ENCODE data around the gene MR1.
A peak's percentile ranks its signal among the peaks of the same experiment; 100 is the strongest.
"Not testable (repeated sequence)": the region's sequence is repeated elsewhere in the genome, so short reads cannot be mapped to it uniquely, and the experiment has no call there.

Gene MR1

DNA sequence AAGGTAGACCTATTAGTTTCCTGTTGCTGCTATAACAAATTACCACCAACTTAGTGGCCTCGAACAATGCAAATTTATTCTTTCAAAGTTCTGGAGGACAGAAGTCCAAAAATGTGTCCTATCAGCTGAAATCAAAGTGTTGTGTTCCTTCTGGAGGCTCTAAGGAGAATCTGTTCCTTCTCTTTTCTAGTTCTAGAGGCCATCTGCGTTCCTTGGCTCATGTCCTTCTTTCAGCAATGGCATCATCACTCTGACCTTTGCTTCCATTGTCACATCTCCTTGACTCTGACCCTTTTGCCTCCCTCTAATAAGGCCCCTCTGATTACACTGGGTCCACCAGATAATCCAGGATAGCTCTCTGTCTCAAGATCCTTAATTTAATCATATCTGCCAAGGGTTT lies 1.2 kb upstream of the MR1 start:
- DNase-seq: no peak

GRCh38 chr1:181033128-181033798 lies 520 bp upstream of the MR1 start:
- no peak for DNase-seq

GRCh38 chr1:181035210-181035609 lies 1.4 kb downstream of the MR1 start:
- not testable (repeated sequence) for DNase-seq

DNA sequence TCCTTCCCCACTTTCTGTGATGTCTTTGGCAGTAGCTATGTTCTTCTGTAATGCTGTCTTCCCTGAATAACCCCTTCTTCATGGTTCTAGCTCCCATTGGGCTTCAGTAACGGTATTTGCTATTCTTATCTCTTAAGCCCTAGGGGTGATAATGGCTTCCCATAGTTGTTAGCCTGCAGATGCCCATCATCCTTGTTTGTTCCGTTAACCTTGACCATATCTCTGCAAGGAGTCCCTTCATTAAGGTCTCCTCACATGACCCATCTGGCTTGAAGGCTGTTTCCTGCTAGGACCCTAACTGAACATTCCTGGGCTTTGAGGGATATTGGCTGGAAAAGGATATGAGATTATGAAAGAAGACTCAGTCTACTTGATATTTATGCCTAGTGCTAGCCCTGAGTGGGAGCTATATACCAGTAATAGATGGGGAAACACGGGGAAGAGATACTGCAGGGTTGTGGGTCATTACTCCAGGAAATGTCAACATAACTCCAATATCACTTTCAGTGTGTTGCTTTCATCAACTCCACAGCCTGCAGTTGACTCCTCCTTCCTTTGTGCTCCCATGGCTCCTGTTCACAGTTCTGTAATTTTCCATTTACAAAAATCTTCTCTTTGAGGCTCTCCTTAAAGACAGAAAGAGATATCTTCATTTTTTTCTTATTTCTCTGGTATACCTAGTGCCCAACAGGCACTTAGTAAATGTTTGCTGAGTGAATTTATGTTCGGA lies 2.5 kb downstream of the MR1 start:
- DNase-seq: no peak

DNA sequence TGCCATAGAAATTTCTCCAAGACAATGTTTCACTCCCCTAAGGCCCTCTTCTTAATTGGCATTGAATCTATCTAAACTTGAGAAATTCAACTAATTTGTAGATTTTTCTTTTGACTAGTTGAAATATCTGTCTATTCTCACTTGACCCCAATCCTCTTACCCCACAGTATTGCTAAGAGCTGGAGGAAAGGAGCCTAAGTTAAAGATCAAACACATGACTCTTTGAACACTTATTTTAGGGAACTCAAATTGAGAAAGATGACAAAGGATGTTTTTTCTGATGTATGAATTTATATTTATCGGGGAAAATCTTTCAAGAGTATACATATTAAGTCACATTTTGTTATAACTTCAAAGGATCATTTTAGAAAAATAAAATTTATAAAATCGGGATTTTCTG lies 3.6 kb downstream of the MR1 start:
- no peak for DNase-seq

GRCh38 chr1:181038399-181038873 lies 4.7 kb downstream of the MR1 start:
- DNase-seq: peak; percentile 54

GRCh38 chr1:181040284-181040865 lies 6.6 kb downstream of the MR1 start:
- no peak for DNase-seq

GRCh38 chr1:181043025-181043888 lies 9.5 kb downstream of the MR1 start:
- DNase-seq: peak; percentile 21

DNA sequence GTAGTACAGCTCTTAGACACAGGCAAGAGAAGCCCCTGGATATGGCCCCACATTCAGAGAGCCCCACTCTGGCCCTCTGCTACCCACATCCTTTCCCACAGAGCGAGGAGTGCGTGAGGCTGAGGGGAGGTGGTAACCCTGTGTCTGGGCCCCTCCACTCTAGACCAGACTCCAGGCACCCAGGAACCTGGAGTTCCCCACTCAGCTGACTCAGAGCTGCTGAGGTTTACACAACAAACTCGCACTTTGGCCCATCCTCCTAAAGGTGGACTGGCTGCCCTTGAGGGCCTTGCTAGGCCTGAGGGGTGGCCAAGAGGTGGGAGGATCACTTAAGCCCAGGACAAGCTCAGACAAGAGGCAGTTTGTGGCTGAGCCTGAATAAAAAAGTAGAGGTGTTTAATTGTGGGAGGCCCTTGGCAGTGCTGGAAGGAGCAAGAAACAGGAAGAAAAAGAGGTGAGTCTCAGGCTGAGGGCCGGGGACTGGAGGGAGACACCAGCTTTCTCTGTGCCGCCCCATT lies 10.7 kb downstream of the MR1 start:
- no peak for DNase-seq

DNA sequence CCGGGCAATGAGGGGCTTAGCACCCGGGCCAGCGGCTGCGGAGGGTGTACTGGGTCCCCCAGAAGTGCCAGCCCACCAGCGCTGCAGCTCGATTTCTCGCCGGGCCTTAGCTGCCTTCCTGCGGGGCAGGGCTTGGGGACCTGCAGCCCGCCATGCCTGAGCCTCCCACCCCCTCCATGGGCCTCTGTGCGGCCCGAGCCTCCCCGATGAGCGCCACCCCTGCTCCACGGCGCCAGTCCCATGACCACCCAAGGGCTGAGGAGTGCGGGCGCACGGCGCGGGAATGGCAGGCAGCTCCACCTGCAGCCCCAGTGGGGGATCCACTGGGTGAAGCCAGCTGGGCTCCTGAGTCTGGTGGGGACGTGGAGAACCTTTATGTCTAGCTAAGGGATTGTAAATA lies 12.2 kb downstream of the MR1 start:
- DNase-seq: not testable (repeated sequence)

GRCh38 chr1:181049378-181049777 lies 15.6 kb downstream of the MR1 start:
- no peak for DNase-seq

GRCh38 chr1:181050922-181051321 lies 17.1 kb downstream of the MR1 start:
- DNase-seq: no peak

DNA sequence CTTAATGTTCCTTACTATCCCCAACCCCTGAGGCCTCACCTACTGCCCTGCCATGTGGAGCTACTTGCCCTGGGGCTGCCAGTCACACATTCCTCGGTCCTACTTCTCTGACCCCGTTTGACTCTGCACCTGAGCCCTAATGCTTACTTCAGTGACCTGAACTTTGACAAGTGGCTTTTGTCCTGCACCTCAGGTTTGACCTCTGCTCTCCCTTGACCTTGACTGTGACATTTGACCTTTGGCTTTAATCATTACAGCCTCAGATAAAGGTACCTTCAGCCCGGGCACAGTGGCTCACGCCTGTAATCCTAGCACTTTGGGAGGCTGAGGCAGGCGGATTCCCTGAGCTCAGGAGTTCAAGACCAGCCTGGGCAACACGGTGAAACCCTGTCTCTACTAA lies 22.8 kb downstream of the MR1 start:
- DNase-seq: no peak

DNA sequence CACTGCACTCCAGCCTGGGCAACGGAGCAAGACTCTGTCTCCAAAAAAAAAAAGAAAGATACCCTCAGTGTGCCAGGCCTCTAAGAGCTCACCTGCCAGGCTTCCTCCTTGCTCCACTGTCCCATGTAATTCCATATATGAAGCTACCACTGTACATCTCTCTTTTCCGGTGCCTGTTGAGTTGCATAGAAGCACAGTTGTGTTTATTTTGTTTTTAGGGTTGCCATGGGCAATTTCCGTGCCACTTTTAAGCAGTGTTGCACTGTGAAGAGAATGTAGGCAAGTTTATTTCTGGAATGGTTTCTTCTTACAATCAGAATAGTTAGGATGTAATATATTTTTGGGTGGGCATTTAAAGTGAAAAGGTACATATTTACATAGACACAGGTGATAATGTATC lies 23.3 kb downstream of the MR1 start:
- DNase-seq: no peak

- DNase-seq: no peak
Observed at GRCh38 chr1:181059435-181059834, 25.7 kb downstream of the MR1 start.

DNA sequence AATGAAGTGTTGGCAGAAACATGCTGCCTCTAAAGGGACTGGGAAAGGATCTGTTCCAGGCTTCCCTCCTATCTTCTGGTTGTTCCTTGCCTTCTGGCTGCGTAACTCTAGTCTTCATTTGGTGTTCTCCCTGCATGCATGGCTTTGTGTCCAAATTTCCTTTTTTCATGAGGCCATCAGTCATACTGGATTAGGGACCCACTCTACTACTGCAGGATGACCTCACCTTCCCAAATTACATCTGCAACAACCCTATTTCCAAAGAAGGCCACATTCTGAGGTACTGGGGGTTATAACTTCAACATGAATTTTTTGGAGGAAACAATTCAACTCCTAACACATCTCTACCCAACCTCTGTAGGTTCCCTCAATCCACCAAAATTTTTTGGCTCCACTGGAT lies 26.3 kb downstream of the MR1 start:
- no peak for DNase-seq

DNA sequence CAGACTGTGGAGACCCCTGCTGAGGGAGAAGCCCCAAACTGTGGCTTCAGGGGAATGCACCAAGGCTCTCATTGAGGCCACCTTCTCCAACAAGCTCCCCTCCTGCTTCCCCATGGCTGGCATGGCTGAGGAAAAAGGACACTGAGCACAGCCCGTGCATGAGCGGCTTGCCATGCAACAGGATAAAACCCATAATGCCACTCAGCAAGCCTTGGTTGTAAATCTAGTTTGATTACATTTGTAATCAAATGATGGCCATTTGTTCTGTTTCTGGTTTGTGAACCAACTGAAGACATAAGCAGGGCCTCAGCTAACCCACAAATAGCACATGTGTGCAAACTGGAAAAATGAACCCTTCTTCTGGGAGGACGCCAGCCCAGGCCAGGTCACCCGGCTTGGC lies 27.2 kb downstream of the MR1 start:
- not testable (repeated sequence) for DNase-seq

DNA sequence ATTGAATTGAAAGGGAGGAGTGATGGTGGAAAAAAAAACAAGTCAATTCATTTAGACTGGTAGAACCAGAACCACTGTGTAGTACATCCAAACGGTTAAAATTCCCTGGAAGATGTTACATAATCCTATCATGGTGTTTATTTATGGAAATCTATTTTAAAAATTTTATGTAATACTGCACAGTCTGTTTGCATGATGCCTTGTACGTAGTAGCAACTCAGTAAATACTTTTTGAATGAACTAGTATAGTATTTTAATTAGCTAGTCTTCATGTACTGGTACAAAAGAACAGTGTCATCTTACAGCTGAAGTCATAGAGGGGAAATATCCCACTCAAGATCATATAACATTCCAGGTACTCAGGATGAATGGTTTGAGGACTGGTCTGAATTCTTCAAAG lies 27.7 kb downstream of the MR1 start:
- no peak for DNase-seq

DNA sequence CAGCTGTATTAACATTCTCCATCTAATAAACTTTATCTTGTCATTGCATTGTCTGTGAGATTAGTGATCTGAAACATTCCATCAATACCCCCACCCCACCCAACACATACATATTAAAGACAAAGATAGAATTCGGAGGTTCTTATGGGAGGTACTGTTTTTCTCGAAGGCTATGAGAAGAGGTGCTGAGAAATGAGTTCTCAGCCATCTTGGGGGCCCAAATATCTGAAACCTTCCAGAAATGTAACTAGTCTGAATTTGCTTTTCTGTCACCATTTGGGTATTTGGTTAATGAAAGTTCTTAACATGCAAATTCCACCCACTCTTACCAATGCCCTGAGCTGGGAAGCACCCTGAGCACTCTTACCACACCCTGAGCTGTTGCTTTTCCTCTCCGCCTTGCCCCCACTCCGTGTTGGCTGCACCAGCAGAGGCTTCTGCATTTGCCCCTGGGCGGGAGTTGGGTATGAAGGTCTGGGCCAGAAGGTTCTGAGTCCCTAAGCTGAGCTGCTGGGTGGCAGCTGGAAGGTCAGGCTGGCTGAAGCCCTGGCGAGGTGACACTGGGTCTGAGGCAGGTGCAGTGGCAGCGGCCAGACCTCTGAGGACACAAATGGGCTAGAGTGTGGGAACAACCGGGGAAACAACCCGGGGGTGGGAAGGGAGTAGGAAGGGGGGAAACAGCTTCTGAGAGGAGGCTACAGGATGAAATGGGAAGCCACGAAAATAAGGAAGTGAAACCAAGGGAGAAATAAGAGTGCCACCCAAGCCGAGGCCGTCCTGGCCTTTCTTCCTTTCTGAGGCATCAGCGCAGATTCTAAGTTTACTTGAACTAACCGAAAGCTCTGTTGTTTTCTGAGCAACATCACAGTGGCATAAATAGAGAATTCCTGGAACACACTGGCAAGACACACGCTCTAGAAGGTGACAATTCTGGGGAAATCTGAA lies 28.4 kb downstream of the MR1 start:
- no peak for DNase-seq

DNA sequence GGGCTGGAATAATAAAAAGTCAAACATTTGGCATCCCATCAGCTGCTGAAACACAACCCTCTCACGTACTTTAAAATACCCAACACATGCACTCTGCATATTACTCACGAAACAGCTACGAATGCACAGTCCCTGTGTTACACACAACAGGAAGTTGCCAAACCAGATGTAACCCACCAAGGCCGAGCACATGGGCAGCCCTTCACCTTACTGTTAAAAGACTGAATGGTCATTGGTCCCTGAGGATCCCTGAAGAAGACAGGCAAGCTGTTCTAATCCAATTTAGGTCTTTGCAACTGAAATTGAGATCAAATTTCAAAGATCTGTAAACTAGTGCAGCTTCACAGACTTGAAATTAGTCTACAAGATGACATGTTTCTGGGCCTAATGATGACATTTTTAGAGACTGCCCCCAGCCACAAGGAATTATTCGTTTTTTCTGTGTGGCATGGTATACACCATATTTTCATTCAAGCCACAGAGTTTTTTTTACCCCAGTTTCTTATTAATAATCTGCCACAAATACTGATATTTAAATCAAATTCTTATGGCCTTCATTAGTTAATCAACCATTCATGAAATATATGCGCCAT lies 29.1 kb downstream of the MR1 start:
- DNase-seq: peak; percentile 56

DNA sequence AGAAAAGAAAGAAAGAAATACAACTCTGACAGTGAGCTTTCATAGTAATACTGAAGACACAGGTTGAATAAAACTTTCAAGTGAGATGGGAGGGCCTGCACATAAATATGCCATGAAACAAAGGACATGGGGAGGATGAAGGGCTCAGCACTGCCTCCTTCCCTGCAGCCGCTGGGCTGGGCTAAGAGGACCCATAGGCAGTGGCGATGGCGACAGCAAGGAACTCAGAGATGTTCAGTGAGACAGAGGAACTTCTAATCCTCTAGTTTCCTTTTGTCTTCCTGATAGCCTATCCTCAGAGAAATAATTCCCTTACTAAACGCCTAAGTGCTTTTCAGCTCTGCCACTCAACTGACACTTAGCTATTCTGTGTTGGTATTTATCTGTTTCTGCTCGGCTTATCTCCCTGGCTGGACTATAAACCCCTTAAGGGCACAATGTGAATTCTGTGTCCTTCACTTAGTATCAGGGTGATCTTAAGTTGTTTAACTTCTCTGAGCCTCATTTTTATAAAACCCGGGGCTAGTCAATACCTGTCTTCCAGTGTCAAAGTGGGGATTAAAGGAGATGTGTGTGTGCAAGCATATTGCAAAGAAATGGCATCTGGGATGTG lies 30.3 kb downstream of the MR1 start:
- DNase-seq: no peak
